GM12878 (cell line): Measurements from ENCODE around the gene LKAAEAR1. TPM values are rescaled to one million over a fixed set of nuclear protein-coding genes. Genes with fewer than 3 reads are reported as not detected.

Experiments
- ATAC-seq: fragments of 200-7000 bp; cut with Tn5 transposase; 3 replicates; pipeline ENCODE4 v1.9.1; 2020; ENCODE audit warnings: mild to moderate bottlenecking, moderate library complexity
- BruUV-seq: library from RNA; stranded (reverse); fragments of 400-500 nt; replicated peaks from 2 replicates; lab custom pipeline; 2021; lab: Mats Ljungman, UMichigan
- CTCF ChIA-PET: fragments of 300-600 bp; sonication (Branson Sonifier 250); formaldehyde crosslinking; extraction: SDS; loops from one replicate; lab custom pipeline; 2021; ENCODE audit warnings: inconsistent platforms; lab: Yijun Ruan, JAX
- POLR2A ChIA-PET: fragments of 350-600 bp; formaldehyde crosslinking; extraction: SDS; loops from one replicate; lab custom pipeline; 2021; ENCODE audit warnings: inconsistent platforms; lab: Charles Lee
- RAD21 ChIA-PET: fragments of 300-600 bp; sonication (Branson Sonifier 250); formaldehyde crosslinking; loops from one replicate; lab custom pipeline; 2023; ENCODE audit warnings: antibody characterized with exemption; ENCODE audit not compliant: unreplicated experiment; lab: Charles Lee
- SMC1A ChIA-PET: fragments of 300-600 bp; sonication (Branson Sonifier 250); formaldehyde crosslinking; loops from one replicate; lab custom pipeline; 2023; ENCODE audit not compliant: unreplicated experiment, uncharacterized antibody; lab: Charles Lee
- DNase-seq: peaks from one replicate; pipeline ENCODE4 v3.0.0-alpha.2; 2011; ENCODE audit warnings: low read depth, low spot score
- FAIRE-seq: peaks from 3 replicates; lab custom pipeline; 2011; peaks lifted over from hg19 to GRCh38; lab: Jason Lieb, UNC
- H2AFZ ChIP-seq: 2 replicates; pipeline ENCODE4 v1.6.0; 2011; ENCODE audit warnings: low read depth, low read length, control low read depth; ENCODE audit not compliant: control insufficient read depth
- H3K27ac ChIP-seq: 2 replicates; pipeline ENCODE4 v1.5.1; 2011; ENCODE audit warnings: control low read depth; ENCODE audit not compliant: control insufficient read depth, insufficient read depth
- H3K27me3 ChIP-seq, 2 experiments: replicated peaks in 1 of 2; 2 replicates each; pipeline versions ENCODE4 v1.6.0 to v1.6.1; 2011; ENCODE audit warnings: low read length in 1 of 2; ENCODE audit not compliant: control insufficient read depth in 2 of 2, insufficient read depth in 2 of 2
- H3K36me3 ChIP-seq, 2 experiments: 2 replicates each; pipeline ENCODE4 v1.5.1; 2011; ENCODE audit warnings: low read length in 1 of 2; ENCODE audit not compliant: control insufficient read depth in 2 of 2, insufficient read depth in 2 of 2
- H3K4me1 ChIP-seq: 2 replicates; pipeline ENCODE4 v1.6.1; 2011; ENCODE audit warnings: mild to moderate bottlenecking, low read length, moderate library complexity, mixed read lengths; ENCODE audit not compliant: control insufficient read depth, insufficient read depth
- H3K4me2 ChIP-seq: 2 replicates; pipeline ENCODE4 v1.6.0; 2011; ENCODE audit warnings: control low read depth; ENCODE audit not compliant: control insufficient read depth, insufficient read depth
- H3K4me3 ChIP-seq: fragments of 200-600 bp; sonication (generic); 2 replicates; pipeline ENCODE4 v1.5.1; 2016
- H3K79me2 ChIP-seq: 2 replicates; pipeline ENCODE4 v1.6.0; 2011; ENCODE audit warnings: low read length; ENCODE audit not compliant: control insufficient read depth, insufficient read depth
- H3K9ac ChIP-seq: 2 replicates; pipeline ENCODE4 v1.8.0; 2011; ENCODE audit warnings: low read length, control low read depth, mixed read lengths; ENCODE audit not compliant: control insufficient read depth, insufficient read depth
- H3K9me3 ChIP-seq: replicated peaks from 3 replicates; pipeline ENCODE4 v1.5.1; 2011; ENCODE audit warnings: mild to moderate bottlenecking, low read length; ENCODE audit not compliant: control insufficient read depth, insufficient read depth
- H4K20me1 ChIP-seq: 2 replicates; pipeline ENCODE4 v1.6.0; 2011; ENCODE audit not compliant: control insufficient read depth, insufficient read depth
- ATF2 ChIP-seq: IDR thresholded peaks from 2 replicates; pipeline ENCODE4 v1.6.1; 2012; ENCODE audit warnings: low read length, inconsistent platforms
- BRCA1 ChIP-seq: IDR thresholded peaks from 2 replicates; pipeline ENCODE4 v1.6.1; 2011; ENCODE audit warnings: low read depth, low read length, improper control_type of control experiment
- ELK1 ChIP-seq: IDR thresholded peaks from 2 replicates; pipeline ENCODE4 v1.6.1; 2012; ENCODE audit warnings: low read depth, low read length, improper control_type of control experiment
- KLF5 ChIP-seq: fragments of 450-650 bp; IDR thresholded peaks from 2 replicates; pipeline ENCODE4 v1.6.1; 2014; ENCODE audit warnings: mild to moderate bottlenecking; ENCODE audit not compliant: partially characterized antibody
- MEF2B ChIP-seq: fragments of 450-650 bp; IDR thresholded peaks from 2 replicates; pipeline ENCODE4 v1.6.1; 2018; ENCODE audit warnings: mild to moderate bottlenecking, moderate library complexity; ENCODE audit not compliant: partially characterized antibody, poor library complexity, severe bottlenecking
- MLLT1 ChIP-seq: fragments of 450-650 bp; IDR thresholded peaks from 2 replicates; pipeline ENCODE4 v1.6.1; 2016; ENCODE audit warnings: mild to moderate bottlenecking
- MTA2 ChIP-seq: fragments of 450-650 bp; IDR thresholded peaks from 2 replicates; pipeline ENCODE4 v1.6.1; 2016; ENCODE audit warnings: low read depth, mild to moderate bottlenecking, moderate library complexity
- NKRF ChIP-seq: fragments of 450-650 bp; conservative IDR thresholded peaks from 2 replicates; pipeline ENCODE4 v1.6.1; 2017; ENCODE audit warnings: mild to moderate bottlenecking, moderate library complexity
- RB1 ChIP-seq: fragments of 450-650 bp; formaldehyde crosslinking; IDR thresholded peaks from 2 replicates; pipeline ENCODE4 v1.6.1; 2017; ENCODE audit warnings: mild to moderate bottlenecking, borderline replicate concordance
- SMARCA5 ChIP-seq: fragments of 450-650 bp; IDR thresholded peaks from 2 replicates; pipeline ENCODE4 v1.6.1; 2017; ENCODE audit warnings: mild to moderate bottlenecking
- SPI1 ChIP-seq: IDR thresholded peaks from 2 replicates; pipeline ENCODE4 v1.6.1; 2011; ENCODE audit warnings: low read depth, mild to moderate bottlenecking, low read length, moderate library complexity, borderline replicate concordance; ENCODE audit not compliant: insufficient read depth
- STAT3 ChIP-seq: IDR thresholded peaks from 2 replicates; pipeline ENCODE4 v1.6.1; 2011; ENCODE audit warnings: low read depth, low read length, improper control_type of control experiment
- WGBS: methylation state at CpG from one replicate; pipeline ENCODE4 v1.1.6; 2016; ENCODE audit warnings: low lambda C conversion rate; ENCODE audit not compliant: insufficient replicate concordance, insufficient coverage; ENCODE audit errors: missing lambda C conversion rate; 5-methylcytosine and 5-hydroxymethylcytosine counted together
- in situ Hi-C: fragments of 300-500 bp; cut with MboI; formaldehyde crosslinking; loops from 9 replicates; pipeline ENCODE4 v1.14.3; 2018; ENCODE audit warnings: mixed read lengths
- intact Hi-C: fragments of 100-400 bp; cut with micrococcal nuclease; formaldehyde crosslinking; loops from one replicate; pipeline ENCODE4 v1.14.2; 2022; ENCODE audit not compliant: unreplicated experiment
- polyA plus RNA-seq, 11 experiments: library from polyadenylated mRNA; depleted of rRNA in 4 of 11; unstranded in 6 of 11; stranded (reverse) in 5 of 11; fragments of >200 nt; fragmentation: Nextera tagmentation in 4 of 11; fragmentation: Illumina TruSeq in 1 of 11; extraction: Ambion mirVana in 4 of 11; extraction: Trizol in 1 of 11; gene quantifications; 1 replicate in 1 of 11; 2 replicates in 10 of 11; pipeline versions ENCODE4 v1.2.1 to v1.2.3, GENCODE V29; 2011 to 2016; ENCODE audit warnings: inconsistent platforms in 2 of 11, missing spikeins in 2 of 11, low read depth in 1 of 11
- total RNA-seq, 4 experiments: library from RNA; depleted of rRNA in 3 of 4; stranded (reverse); fragments of >200 nt in 3 of 4; fragmentation: Illumina TruSeq in 1 of 4; extraction: Trizol in 1 of 4; gene quantifications; 2 replicates each; pipeline versions ENCODE4 v1.2.1 to v1.2.3, GENCODE V29; 2013 to 2021

LKAAEAR1 gene
- total and polyA plus RNA-seq, 10 of the 15 experiments (the other 5 are each of a cell fraction or from before 2014, with no cell fraction given), result not detected

- peak; percentile 46 for TF ChIP-seq MEF2B
- no peak for TF ChIP-seq SMARCA5
- TF ChIP-seq BRCA1, result no peak
- TF ChIP-seq MTA2, result no peak
These were observed 24.8 kb upstream of the LKAAEAR1 start (continued) for GRCh38 chr20:64108731-64109681.

GRCh38 chr20:64107736-64108457, 23.7 kb upstream of the LKAAEAR1 start:
- H3K36me3 ChIP-seq, result no peaks in the 10 kb centered on the region
- H3K79me2 ChIP-seq, result no peaks in the 10 kb centered on the region
- no peak overlapping the region for H3K4me3 ChIP-seq
- ATAC-seq, result peak; percentile 58
- H3K4me2 ChIP-seq, result no peak overlapping the region
- no peak for DNase-seq
- in situ Hi-C loops, result no loop called here
- H3K27ac ChIP-seq, result no peak overlapping the region
- FAIRE-seq, result no peak
- H3K4me1 ChIP-seq, result no peaks in the 10 kb centered on the region; the same call in 1 of the 2 replicates
- BruUV-seq, result no TSS peak
- ChIA-PET CTCF (interaction anchor here (1.1 to 4.6 kb wide), 4 partner anchors 13 to 178 kb away, joined by 3 to 23 read pairs (median 6); partner anchors contain the start of gene LKAAEAR1), POLR2A (interaction anchor here (0.6 to 1.7 kb wide), 2 partner anchors 8 to 12 kb away, joined by 3 to 5 read pairs; no protein-coding TSS in a partner anchor), RAD21 (interaction anchor here (0.9 to 4.9 kb wide), 3 partner anchors 12 to 68 kb away, joined by 3 to 16 read pairs (median 7); partner anchors contain the start of gene LKAAEAR1), SMC1A (interaction anchor here (1.2 kb wide), 1 partner anchor 24 kb away, joined by 3 read pairs; the partner anchor contains the start of gene LKAAEAR1)
- 36% methylated on average over 19 of the region's 19 CpGs for WGBS
- H2AFZ ChIP-seq, result peak overlapping the region; percentile 7; the same call in 1 of the 2 replicates
- H3K27me3 ChIP-seq, result peaks cover 0 to 3% of the 10 kb centered on the region in 2 experiments; a peak in 2 of 4 replicates
- H4K20me1 ChIP-seq, result no peaks in the 10 kb centered on the region
- TF ChIP-seq SPI1 (peak; percentile 89), MTA2 (0 out of 2 replicates have a peak, but pooled peaks have one; percentile 21), ELK1 (no peak), ATF2 (no peak), KLF5 (no peak), MEF2B (peak; percentile 16), MLLT1 (peak; percentile 61; the same call in 1 of the 2 replicates), RB1 (no peak), NKRF (no peak), STAT3 (no peak)
- no peak overlapping the region for H3K9ac ChIP-seq
- no peaks in the 10 kb centered on the region for H3K9me3 ChIP-seq
- intact Hi-C loops, result no loop called here
